22Rv1 (cell line): ENCODE measurements around the gene NCKAP5.
"Not testable (repeated sequence)": the region's sequence is repeated elsewhere in the genome, so short reads cannot be mapped to it uniquely, and the experiment has no call there.

Experiments used
- ZFX ChIP-seq: fragments of 450-650 bp; IDR thresholded peaks from 2 replicates; pipeline ENCODE4 v1.6.1; 2017; ENCODE audit warnings: antibody characterized with exemption, borderline replicate concordance
- TF ChIP-seq, protein P1 (sequence below): fragments of 450-650 bp; IDR thresholded peaks from 2 replicates; pipeline ENCODE4 v1.5.1; 2017; ENCODE audit warnings: mild to moderate bottlenecking

DNA sequence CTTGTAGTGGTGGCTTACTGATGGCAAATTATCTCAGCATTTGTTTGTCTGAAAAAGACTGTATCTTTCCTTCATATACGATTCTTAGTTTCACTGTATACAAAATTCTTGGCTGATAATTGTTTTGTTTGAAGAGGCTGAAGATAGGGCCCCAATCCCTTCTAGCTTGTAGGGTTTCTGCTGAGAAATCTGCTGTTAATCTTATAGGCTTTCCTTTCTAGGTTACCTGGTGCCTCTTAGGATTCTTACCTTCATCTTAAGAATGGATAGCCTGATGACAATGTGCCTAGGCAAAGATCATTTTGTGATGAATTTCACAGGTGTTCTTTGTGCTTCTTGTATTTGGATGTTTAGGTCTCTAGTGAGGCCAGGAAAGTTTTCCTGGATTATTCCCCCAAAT, 758.3 kb downstream of the NCKAP5 start:
- TF ChIP-seq, protein P1, sequence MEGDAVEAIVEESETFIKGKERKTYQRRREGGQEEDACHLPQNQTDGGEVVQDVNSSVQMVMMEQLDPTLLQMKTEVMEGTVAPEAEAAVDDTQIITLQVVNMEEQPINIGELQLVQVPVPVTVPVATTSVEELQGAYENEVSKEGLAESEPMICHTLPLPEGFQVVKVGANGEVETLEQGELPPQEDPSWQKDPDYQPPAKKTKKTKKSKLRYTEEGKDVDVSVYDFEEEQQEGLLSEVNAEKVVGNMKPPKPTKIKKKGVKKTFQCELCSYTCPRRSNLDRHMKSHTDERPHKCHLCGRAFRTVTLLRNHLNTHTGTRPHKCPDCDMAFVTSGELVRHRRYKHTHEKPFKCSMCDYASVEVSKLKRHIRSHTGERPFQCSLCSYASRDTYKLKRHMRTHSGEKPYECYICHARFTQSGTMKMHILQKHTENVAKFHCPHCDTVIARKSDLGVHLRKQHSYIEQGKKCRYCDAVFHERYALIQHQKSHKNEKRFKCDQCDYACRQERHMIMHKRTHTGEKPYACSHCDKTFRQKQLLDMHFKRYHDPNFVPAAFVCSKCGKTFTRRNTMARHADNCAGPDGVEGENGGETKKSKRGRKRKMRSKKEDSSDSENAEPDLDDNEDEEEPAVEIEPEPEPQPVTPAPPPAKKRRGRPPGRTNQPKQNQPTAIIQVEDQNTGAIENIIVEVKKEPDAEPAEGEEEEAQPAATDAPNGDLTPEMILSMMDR, result not testable (repeated sequence)
- TF ChIP-seq ZFX, result not testable (repeated sequence)
